Stimulated activated CD8-positive, alpha-beta memory T cell treated with anti-CD3 and anti-CD28 coated beads, Interleukin-7, amount 100 ng/mL, for 1 hour (primary cell): Measurements from ENCODE around the gene POLD4.

Experiments used
- DNase-seq, 2 donors: peaks; one replicate each; pipeline ENCODE4 v3.0.0-alpha.2; 2020; ENCODE audit warnings: low read depth in 2 of 2

POLD4 gene

DNA sequence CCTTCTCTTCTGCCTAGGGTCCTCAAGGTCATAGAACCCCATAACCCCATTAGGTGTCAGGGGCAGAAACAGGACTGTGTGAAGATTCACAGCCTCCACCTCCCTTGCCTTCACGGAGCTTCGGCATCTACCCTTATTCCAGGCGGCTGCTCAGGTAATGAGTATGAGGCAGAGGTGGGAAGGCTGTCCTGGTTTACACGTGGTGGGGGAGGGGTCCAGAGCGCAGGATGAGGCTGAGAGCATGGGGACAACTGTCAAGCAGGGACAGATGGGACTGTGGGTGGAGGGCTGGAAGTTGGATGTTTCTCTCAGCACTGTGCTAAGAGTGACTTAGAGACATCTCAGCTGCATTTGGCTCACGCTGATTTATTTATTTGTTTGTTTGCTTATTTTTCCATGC is 34.2 kb upstream of the POLD4 start:
- DNase-seq = no peak

GRCh38 chr11:67387069-67387468 is 33.7 kb upstream of the POLD4 start:
- no peak for DNase-seq

DNA sequence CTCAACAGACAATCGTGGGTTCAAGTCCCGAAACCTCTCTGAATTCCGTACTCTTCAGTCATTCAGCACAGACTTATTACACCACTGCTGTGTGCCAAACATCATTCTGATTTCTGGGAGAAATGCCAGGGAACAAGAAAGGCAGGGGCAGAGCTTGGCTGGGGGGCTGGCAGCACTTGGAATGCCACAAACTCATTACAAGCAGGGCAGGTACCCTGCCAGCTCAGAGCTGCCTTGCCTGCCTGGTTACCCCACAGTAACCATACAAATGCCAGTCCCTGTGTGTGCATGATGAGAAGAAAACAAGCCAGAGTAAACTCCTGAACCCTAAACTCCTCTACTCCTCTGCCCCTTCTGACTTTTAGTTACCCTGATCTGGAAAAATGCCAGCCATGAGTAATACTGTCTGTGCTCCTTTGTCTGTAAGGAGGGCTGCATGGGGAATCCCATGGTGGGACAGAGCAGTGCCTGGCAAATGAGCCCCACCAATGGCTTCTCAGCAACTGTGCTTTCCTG is 31.6 kb upstream of the POLD4 start:
- DNase-seq = no peak

DNA sequence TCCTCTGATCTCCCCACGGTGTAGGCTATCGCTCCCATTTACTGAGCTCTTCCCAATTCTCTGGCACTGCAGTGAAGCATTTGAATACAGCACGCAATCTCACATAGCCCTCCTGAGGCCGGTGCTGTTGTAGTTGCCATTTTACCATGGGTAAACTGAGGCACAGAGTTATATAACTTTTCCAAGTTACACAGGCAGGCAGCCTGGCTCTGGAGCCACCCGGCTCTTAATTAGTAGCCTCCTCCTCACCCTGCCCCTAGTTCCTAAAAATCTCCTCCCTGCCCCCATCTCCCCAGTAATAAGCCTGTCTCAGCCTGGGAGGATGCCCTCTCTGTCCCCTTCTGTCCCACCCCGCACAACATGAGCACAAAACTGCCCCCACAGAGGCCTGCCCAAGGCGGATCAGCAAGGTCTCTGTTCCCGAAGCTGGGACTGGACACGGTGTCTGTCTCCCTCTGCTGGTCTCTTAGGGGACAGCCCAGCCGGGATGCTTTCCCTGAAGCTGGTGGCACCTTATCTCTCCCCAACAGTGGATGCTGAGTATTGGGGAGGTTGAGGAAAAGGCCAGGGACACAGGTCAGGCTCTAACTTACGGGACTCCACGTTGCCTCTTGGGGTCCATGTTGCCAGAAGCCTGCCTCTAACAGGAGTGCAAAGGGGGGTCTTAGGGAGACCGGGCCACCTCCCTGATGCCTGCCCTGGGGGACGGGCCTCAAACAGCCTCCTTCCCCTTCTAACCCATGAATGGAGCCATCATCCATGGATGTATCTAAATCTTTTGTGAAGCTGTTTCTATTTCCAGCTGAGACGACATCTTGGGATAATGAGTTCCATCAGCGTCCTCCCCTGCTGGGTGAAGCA is 29.2 kb upstream of the POLD4 start:
- peak; percentile 68 to 69 for DNase-seq

- no peak for DNase-seq
These were observed 28.1 kb upstream of the POLD4 start for GRCh38 chr11:67381244-67381972.

DNA sequence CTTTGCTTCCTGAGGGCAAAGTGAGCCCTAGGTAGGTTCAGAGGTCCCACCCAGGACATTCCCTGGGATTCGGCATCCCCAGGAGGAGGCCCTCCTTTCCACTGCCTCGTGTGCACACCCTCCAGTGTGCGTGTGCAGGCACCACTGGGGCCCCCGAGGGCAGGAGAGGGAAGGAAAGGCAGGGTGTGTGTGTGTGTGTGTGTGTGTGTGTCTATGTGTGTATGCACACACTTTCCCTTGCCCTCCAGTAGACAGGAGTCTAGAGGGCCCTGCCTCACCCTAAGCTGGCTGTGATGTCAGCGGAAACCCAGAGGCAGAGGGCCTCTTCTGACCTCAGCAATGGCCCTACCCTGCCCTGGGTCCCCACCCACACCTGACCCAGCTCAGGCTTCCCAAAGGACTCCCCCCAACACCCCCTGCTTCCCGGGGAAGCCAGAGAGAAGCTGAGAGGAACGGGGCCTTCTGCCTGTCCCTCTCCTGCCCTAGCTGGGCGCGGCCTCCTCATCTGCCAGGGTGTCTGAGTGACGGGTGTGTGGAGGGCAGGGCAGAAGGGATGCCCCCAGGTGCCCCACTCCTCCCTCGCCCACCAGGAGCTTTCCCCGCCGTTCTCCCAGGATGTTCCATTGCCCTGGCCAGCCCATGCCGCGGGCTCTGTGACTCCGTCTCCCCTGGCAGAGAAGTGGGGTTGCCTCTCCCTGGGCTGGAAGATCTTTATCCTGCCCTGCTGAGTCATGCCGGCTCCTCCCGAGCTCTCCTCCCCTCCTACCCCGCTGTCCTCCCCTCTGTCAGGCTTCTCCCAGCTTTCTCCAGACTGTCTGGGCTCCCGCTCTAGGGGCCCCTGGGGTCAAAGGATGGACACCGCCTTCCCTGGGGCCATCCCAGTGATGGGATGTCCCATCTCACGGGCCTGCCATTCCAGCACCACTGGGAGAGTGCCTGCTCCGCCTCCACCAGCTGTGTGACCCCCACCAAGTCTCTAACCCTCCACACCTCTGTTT is 26.0 kb upstream of the POLD4 start:
- DNase-seq = no peak

DNA sequence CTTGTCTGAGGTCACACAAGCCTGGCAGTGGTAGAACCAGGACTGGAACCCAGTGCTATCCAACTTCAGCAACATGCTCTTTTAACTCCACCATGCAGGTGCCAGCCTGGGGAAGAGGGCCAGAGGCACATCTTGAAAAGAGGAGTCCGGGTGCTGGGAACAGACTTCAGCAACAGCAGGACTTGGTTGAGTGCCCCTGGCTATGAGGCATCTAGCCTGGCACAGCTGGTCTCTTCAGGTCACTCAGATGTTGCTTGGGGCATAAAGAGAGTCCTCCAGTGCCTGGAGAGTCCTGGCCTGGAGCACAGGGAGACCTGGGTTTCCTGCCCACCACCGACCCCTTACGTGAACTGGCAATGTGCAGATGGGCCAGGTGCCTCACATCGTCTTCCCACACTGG is 25.2 kb upstream of the POLD4 start:
- no peak for DNase-seq

DNA sequence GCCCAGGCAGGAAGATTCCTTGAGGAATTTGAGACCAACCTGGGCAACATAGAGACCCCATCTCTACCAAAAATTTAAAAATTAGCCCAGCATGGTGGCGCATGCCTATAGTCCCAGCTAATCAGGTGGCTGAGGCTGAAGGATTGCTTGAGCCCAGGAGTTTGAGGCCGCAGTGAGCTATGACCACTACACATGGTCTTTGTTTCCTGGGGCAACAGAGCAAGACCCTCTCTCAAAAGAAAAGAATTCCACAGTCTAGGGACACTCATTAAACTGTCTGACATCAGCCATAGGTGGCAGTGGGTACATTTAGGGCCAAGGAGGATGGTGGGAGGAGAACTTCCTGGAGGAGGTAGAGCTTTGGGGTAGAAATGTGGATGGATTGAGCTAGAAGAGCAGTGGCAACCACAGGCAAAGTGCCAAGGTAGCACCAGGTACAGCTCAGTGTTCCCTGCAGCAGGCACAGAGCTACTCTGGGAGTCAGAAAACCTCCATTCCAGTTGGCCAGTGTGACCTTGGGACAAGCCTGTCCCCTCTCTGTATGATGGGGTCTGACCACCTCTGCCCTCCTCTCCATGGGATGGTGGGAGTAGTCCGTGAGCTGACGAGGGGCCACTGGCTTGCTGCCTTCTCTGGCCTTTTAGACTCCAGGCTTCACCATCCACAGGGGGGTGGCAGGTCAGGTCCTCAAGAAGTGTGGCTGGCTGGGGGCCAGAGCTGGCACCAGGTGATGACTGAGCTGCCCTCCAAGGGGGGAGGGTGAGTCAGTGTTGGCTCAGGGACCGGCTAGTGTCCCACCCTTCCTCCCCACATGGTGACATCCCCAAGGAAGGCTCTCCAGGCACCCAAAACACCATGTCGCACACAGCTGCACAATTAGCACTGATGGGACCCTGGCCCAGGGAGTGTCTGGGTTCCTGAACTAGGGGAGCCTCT is 23.8 kb upstream of the POLD4 start:
- DNase-seq = no peak

- DNase-seq = no peak
These were observed 22.9 kb upstream of the POLD4 start for GRCh38 chr11:67376063-67376820.

DNA sequence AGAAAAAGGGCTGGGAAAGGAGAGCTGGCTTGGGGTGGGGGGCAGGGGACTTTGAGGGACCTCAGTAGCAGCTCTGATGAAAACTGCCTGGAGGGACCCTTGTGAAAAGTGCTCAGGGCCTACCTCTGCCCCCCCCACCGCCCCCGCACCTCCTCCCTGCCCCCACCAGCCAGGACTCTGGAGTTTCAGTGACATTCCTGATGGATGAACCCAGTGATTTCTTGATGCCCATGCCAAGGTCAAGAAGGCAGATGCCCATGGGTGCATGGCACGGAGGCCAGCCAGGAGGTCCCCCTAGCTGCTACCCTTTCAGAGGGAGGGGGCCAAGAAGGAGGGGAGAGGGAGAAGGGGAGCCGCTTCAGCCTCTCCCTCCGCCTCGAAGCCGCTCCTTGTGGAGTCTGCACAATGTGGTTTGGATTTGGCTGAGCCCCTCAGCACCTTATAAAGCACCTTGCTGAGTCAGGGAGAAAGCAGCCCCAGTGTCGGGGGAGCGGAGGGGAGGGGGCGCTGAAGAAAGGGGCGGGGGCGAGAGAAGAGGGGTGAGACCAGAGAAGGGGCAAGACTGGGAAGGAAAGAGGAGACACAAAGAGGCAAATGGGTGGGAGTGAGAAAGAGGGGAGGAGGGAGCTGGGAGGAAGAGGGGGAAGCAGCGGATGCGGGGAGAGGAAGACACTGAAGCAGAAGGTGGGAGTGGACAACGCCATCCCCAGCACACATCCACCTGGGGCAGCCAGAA is 22.1 kb upstream of the POLD4 start:
- no peak for DNase-seq

DNA sequence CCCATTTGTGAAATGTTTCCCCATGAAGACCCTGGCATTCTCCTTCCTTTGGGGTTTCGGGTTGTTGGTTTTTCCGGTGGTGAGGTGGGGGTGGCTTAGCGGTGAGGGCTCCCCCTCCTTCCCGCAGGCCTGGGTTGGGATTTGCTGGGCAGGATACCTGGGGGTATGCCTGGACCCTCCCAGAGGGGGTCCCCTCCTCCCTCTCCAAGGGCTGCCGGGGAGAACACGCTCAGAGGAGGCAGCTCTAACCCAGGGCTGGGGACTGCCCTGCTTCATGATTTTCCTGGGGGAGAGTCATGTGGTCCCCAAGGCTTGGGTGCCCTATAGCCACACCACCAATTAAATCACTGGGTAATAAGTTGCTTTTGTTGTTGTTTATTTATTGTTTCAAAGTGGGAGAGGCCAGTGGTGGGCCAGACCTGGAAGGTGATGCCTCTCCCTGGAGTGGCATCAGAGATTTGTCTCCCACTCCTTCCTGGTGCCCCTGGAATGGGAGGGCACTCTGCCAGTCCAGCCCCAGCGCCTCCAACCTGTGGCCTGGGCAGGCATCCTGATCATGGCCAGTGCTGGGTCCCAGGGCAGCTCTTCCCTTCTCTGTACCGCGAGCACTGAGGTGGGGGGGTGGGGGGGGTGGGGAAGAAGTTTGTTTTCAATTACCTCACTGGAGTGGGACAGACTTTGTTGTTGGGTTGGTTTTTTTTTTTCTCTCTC is 21.4 kb upstream of the POLD4 start:
- DNase-seq = no peak

GRCh38 chr11:67373648-67374570 is 20.6 kb upstream of the POLD4 start:
- peak; percentile 48 to 51 for DNase-seq

DNA sequence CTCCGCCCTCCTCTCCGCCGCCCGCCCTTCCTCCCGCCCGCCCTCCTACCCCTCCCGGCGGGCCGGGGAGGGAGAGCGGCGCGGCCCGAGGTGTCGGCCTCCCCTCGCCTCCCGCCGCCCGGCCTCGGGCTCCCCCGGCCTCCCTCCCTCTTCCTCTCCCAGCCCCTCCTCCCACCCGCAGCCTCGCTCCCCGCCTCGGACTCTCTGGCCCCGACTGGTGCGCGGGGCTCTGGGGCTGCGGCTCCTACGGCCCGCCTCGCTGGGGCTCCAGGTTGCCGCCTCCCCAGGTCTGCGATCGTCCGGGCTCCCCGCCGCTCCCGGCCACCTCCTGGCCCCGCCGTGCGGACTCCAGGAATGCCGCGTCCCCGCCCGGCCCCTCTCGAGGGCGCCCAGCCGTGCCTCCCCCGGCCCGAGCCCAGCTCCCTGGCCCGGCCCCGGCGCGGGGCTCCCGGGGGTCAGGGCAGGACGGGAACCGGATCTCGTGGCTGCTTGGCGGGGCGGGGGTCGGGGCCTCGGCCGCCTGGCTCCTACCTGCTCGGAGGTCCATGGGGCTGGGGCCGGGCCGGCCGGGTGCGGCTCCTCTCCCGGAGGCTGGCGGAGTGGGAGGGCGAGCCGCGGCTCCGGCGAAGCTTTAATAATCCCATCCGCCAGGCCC is 19.8 kb upstream of the POLD4 start, which contains the start of gene CLCF1:
Gene CLCF1 (minus strand): TSS at position 606 of the 655 bp plus-strand sequence. CDS start 59 bp downstream, at position 547.
- DNase-seq = no peak

DNA sequence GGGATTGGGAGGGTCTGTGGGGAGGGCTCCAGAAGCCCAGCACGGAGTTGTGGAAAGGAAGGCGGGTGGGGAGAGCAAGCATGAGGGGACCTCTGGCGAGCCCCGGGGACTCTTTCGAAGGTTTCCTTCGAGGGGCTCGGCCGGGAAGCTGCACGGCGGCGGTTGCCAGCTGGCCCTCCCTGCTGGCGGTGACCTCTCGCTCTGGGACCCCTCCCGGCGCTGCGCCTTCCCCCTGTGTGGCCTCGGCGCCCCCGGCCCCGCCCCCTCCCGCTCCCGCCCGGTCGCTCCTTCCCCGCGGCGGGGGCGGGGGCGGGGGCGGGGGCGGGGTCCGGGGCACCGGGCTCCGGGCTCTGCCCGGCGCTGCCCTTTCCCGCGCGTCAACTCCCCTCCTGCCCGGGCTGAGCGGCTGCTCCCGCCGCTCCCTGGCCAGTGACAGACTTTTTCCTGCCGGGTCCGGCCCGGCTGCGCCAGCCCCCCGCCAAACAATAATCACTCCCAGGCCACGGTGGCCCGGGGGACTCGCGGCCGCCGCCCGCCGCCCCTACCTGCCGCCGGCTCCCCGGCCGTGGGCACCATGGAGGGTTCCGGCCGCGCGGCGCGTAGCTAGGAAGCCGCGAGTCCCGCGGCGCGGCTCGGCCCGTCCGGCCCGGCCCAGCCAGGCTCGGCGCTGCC is 19.1 kb upstream of the POLD4 start:
- DNase-seq = no peak

DNA sequence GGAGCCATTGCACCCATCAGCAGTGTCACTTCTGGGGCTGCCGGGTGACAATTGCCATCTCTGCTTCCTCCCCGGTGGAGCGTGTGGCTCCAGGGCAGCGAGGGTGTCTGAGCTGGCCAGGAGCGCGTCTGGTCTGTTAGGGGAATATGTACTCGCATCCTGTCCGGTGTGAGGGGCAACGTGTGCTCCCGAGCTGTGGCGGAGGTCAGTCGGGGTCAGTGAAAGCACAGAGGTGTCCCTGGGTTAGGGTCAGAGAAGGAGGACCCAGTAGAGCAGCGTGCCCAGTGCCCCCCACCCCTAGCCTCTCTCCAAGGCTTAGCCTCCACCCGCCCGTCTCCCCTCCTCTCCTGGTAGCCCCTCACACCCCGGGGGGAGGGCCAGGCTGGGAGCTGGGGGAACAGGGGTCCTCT is 18.6 kb upstream of the POLD4 start:
- no peak for DNase-seq
